GM19324 (cell line): ENCODE measurements around the gene ACLY.
"Not testable (repeated sequence)": the region's sequence is repeated elsewhere in the genome, so short reads cannot be mapped to it uniquely, and the experiment has no call there.

ENCODE experiments used
- ATAC-seq: cut with Tn5 transposase; IDR thresholded peaks from one replicate; pipeline ENCODE4 v1.9.1; 2021; ENCODE audit warnings: mild to moderate bottlenecking, moderate library complexity; ENCODE audit not compliant: unreplicated experiment, low FRiP score

ACLY gene

DNA sequence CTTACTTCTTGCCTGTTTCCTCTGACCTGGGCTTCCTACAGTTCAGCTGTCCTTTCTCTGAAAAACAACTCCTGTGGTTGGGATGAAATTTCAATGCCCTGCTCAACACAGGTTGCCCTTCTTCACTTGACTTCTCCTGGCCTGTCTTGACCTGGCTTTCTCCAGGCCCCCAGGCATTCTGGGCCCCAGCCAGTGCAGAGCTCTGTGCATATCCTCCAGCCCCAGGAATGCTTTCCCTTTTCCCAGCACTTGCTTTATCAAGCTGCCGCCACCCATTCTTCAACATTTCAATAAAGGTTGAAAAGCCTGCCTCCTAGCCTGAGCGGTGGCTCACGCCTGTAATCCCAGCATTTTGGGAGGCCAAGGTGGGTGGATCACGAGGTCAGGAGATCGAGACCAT lies 22.4 kb upstream of the ACLY start:
- no peak for ATAC-seq

DNA sequence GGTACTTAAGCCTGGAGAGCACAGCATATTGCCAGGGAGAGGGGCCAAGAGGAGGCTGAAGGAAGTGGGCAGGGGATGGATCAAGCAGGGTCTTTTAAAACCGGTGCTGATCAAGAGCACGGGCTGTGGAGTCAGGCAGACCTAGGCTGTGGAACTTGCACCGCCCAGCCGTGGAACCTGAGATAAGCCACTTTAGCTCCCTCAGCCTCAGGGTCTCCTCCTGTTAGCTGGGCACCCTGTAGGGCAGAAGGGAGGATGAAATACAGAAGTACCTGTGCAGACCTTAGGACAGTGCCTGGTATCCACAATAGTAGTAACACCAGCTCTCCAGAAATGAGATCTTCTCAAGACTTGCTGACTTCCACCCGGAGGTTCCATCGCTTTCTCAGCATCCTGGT lies 20.9 kb upstream of the ACLY start:
- ATAC-seq = no peak

DNA sequence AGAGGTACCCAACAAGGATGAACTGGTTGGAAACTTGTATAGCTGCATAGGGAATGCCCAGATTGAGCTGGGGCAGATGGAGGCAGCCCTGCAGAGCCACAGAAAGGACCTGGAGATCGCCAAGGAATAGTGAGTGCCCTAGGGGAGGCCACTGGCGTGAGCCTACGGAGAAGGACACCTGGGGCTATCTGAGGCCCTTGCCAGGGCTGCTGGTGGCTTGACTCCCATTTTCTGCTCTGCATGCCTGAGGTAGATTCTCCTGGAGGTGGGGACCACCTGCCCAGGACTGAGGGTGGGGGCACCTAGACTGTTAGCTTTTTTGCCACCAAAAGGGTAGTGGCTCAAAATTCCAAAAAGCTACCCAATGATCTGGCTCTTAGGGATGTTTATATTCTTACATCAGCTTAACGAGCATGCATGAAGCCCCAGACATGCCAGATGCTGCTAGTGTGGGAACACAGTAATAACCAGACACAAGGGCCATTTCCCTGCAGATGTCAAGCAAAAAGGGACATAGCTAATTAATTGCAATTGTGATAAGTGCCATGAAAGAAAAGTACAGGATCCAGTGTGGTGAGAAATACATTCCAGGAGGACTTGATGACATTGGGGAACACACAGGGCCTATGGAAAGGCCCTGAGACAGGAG lies 20.4 kb upstream of the ACLY start:
- ATAC-seq = no peak

DNA sequence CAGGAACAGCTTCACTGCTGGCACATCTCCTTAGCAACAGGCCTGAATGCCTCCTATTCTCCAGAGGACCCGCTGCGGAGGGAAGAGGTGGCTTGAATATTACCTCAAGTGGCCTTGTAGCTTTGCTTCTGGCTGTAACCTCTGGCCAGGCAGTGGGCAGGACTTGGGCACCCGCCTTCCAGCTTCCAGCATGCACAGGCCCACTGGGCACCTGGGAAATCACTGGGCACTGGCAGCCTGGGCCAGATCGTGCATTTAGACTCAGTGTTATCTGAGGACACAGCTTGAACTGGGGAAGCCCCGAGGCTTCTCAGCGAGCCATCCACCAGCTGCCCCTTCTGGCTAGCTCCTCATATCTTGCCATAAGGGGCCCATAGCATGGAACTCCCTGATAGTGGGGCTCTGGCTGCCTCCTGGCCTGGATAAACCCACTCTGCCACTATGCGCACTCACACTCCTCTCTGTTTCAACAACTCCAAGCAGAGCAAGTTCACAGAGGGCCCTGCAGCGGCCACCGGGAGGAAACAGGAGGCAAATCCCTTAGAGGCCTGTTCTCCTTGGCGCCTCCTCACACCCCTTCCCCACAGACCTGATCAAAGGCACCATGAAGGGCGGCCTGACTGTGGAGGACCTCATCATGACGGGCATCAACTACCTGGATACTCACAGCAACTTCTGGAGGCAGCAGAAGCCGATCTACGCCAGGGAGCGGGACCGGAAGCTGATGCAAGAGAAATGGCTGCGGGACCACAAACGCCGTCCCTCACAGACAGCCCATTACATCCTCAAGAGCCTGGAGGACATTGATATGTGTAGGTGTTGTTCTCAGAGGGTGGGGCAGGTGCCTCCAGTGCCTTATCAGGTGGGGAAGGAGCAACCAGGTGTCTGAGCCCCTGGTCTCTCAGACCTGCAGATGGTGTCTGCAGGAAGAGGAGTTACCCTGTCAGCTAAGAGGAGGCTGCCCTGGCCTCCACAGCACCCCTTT lies 19.5 kb upstream of the ACLY start:
- ATAC-seq = no peak

DNA sequence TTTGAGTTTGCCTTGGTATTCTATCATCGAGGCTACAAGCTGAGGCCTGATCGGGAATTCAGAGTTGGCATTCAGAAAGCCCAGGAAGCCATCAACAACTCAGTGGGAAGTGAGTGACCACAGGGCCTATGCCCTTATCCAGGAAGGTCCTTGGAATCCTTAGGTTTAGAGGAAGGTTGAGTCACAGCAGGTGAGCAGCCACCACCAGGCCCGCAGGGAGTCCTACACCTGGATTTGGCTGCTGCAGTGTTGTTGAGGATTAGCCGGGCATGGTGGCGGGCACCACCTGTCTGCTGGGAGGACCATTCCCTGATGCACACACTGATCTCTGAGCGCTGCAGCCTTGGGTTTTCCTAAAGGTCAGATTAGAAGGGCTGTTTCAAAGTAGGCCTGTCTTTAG lies 16.9 kb upstream of the ACLY start:
- no peak for ATAC-seq

DNA sequence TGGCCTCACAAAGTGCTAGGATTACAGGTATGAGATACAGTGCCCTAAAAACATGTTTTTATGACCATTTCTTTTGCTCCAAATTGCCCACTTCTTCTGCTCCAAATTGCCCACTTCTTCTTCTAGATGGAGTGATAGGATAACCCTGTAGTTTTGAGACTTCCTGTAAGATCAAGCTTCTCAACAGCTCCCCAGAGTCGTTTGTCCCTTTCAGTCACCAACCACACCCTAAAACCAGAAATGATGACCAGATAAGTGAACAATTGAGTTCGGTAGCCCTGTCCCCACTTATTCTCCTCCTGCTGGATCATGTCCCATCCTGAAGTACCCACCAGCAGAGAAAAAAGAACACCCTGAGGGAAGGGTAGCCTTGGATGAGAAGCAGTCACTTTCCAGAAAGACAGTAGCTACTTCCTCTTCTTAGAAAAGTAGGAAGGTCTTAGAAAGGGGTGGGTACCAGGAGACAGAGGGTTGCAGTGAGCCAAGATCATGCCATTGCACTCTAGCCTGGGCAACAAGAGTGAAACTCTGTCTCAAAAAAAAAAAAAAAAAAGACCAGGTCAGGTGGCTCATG lies 14.2 kb upstream of the ACLY start:
- no peak for ATAC-seq

DNA sequence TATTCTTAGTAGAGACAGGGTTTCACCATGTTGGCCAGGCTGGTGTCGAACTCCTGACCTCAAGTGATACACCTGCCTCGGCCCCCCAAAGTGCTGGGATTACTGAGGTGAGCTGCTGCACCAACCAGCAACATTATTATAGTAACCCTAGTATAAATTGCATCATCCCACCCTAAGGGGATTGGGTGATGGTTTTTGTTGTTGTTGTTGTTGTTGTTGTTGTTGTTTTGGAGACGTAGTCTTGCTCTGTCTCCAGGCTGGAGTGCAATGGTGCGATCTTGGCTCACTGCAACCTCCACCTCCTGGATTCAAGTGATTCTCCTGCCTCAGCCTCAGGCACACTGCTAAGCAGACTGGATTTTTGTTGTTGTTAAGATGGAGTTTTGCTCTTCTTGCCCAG lies 13.0 kb upstream of the ACLY start:
- not testable (repeated sequence) for ATAC-seq

DNA sequence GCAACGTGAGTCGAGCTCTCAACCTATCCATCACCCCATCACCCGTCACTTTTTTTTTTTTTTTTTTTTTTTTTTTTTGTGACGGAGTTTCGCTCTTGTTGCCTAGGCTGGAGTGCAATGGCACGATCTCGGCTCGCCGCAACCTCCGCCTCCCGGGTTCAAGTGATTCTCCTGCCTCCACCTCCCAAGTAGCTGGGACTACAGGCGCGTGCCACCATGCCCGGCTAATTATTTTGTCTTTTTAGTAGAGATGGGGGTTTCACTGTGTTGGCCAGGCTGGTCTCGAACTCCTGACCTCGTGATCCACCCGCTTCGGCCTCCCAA lies 12.0 kb upstream of the ACLY start:
- not testable (repeated sequence) for ATAC-seq

DNA sequence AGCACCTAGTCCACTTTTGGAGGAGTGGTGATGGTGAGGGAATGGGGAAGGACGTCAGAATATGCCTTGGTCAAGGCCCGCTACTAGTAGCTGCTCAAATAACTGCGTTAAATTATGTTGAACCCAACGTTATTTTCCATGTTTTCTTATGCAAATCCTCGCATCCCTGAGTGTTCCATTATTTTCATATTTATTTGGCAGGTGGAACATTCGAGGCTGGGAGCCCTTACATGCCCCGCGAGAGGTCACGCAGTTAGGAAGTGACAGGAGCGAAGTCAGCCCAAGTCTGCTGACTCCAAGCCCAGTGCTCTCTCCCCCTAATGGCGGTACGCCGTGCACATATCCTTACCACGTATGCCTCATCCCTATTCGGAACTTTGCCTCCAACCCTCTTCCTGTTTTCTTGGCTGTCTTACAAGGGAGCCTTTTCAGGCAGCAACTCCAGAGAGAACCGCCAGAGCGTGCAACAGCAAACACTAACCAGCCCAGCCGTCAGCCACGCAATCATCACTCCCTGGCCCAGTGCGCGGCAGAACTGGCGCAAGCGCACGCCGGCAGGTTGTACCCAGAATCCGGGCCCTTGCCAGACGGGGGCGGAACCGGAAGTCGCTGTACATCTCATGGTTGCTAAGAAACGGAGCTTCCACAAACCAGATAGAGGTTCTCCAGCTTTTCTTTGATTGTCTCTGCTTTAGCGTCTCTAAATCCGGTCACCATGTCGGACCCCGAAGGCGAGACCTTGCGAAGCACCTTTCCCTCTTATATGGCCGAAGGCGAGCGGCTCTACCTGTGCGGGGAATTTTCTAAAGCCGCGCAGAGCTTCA lies 11.5 kb upstream of the ACLY start, which contains the start of gene ODAD4:
Gene ODAD4 (plus strand): TSS at position 609 of the 824 bp plus-strand sequence. CDS start 107 bp downstream, at position 716.
- peak; percentile 93 for ATAC-seq

DNA sequence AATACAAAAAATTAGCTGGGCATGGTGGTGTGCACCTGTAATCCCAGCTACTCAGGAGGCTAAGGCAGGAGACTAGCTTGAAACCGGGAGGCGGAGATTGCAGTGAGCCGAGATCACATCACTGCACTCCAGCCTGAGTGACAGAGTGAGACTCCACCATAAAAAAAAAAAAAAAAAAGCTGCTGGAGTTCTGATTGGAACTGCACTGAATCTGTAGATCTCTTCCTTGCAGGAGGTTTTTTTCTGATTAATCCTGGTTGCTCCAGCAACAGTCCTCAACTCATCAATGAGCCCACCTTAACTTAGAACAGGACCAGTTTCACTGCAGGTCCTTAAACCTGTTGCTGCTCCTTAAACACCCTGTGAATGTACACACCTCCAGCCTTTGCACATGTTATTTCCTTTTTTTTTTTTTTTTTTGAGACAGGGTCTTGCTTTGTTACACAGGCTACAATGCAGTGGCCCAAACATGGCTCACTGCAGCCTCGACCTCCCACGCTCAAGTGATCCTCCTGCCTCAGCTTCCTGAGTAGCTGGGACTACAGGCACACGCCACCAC lies 10.0 kb upstream of the ACLY start:
- no peak for ATAC-seq

DNA sequence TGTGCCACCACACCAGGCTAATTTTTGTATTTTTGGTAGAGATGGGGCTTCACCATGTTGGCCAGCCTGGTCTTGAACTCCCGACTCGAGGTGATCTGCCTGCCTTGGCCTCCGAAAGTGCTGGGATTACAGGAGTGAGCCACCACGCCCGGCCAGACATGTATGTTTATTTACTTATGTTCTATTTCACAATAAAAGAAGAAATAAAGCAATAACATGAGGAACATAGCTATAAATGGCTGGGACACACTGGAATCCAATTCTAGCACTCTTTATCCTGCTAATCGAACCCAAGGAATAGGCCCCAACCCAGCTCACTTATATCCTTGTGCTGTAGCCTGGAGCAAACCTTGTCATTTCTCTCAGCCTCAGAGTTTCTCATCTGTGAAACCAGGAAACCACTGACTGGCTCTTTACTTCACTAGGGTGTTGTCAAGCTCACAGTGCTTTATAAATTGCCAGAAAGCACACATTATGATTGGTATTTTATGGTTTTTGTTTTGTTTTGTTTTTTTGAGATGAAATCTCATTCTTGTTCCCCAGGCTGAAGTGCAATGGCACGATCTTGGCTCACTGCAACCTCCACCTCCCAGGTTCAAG lies 7.3 kb upstream of the ACLY start:
- no peak for ATAC-seq

DNA sequence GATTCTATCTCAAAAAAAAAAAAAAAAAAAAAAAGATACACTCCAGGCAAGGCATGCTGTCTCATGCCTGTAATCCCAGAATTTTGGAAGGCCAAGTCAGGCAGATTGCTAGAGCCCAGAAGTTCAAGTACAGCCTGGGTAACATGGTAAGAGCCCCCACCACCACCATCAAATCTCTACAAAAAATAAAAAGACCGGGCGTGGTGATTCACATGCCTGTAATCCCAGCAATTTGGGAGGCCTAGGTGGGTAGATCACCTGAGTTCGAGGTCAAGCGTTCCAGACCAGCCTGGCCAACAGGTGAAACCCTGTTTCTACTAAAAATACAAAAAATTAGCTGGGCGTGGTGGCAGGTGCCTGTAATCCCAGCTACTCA lies 1.8 kb upstream of the ACLY start:
- ATAC-seq = no peak

DNA sequence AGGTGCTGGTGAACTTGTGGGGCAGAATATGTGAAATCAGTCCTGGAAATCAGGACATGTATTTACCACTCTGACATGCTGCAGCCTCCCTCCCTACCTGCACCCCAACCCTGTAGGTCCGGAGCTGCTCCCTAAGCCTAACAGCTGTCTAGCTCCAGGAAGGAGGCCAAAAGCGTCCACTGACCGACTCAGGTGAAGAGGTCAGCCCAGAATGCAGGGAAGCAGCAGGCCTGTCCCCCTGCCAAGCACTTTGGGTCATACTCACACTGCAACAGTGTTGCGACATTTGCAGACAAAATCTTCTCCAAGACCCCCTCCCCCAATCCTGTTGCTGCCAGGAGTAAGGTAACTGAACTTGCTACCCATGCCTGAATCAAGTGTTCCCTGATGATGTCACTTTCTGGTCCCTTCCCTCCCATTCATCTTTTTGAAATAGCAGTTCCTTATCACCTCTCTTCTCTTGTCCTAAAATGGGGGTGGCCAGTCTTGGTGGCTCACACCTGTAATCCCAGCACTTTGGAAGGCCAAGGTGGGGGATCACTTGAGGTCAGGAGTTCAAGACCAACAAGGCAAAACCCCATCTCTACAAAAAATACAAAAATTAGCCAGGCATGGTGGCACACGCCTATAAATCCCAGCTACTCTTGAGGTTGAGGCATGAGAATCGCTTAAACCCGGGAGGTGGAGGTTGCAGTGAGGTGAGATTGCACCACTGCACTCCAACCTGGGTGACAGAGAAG lies 1.3 kb upstream of the ACLY start:
- no peak for ATAC-seq

DNA sequence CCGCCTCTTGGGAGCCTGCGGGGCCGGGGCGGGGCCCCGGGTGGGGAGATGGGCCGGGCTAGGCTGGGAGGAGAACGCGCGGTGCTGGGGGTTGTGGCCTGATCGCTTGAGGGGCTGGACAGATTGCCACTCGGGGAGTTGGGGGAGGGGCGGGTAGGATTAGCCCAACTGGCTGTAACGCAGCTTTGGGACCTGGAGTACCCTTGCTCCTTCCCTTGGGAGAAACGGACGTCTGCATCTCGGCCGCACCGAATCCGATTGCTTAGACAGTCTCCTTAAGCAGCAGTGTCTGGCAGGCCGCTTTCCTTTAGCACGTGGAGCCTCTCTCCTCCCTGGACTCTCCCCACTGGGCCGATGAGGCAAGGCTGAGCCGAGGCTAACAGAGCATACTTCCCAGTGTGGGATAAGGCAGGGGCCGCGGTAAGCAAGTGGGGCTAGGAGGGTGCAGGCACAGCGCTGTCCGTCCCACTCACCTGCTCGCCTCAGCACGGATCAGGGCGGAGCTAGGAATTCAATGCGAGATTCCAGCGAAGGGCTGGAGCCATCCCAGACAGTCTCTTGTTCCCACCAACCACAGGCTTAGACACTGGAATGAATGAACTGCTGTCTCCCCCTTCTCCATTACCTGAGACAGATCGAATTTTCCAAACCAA lies 540 bp upstream of the ACLY start:
- no peak for ATAC-seq

DNA sequence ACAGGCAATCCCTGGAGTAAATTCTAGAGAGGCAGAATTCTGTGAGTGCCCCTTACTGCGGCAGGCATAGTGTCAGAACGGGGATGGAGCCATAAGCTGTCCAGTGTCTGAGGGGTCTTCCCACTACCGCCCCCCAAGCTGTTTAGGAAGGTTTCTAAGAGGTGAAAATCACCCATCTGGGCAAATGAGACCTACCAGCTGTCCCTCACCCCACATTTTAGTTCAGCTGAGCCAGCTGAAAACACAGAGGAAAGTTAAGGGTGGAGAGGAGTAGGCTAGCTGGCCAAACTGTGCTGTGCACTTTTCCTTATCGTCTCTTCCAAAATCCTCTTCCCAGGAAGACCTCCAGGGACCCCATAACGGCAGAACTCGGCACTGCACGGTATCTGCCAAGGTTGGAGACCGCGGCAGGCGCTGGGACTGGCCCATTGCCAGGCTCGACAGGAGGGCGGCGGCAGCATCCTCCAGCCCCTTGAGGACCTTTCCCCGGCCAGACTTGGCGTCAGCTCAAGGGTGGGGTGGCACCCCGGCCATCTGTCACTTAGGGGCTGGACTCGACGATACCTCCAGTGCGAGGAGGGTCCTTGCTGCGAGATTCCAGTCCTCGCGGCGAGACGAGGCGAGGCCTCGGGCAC lies 955 bp downstream of the ACLY start:
- ATAC-seq = peak; percentile 28

DNA sequence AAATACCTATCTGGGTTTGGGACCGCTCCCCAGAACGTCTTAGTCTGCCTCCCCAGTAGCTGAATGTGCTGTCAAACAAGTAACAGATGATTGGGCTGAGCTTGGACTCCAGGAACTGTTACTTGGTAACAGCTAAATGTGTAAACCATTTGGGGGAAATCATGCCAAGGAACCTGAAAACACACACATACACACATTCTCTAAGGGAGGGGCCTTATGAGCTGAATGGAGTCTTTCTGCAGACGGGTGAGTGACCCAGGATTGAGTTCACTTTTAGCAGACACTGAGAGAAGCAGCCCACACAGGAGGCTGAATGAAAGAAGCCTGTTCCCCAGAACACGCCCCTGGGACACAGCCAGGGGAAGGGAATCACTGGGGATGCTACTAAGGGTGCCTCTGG lies 1.6 kb downstream of the ACLY start:
- no peak for ATAC-seq

DNA sequence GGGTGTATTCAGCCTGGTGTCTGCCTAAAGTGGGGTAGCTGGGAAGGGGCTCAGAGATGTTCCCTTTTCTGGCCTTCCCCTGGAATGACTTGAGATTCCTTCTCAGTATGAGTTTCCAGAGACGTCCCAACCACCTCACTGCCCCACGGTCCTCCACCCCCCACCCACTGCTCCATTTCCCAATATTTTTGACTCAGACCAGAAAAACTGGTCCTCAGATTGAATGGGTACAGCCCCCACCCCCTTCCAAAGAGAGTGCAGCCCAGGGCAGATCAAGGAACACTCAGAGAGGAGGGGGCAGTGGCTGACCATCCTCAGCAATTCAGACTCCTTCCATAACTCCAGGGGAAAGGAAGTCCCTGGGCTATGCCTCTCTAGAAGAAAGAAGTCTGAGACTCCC lies 3.2 kb downstream of the ACLY start:
- no peak for ATAC-seq

DNA sequence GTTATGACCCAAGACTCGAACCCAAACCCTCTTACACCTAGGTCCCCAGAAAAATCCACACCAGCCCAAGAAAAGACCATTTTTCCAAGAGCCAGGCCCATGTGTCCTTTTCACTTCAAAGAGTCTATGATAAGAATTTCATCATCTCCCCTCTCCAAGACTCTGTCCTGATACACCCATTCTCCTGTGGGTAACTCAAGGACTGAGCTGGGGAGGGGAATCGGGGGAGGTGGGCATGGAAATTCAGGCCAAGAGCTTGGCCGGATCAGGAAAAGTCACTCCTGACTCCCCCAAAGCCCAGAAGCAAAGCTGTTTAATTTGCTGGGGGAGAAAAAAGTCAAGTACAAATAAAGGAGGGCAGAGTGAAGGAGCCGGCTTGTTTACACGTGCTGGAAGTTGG lies 3.7 kb downstream of the ACLY start:
- no peak for ATAC-seq
